Endothelial cell of umbilical vein (primary cell): ENCODE data around the gene ZC3HAV1L. TPM values are rescaled to one million over a fixed set of nuclear protein-coding genes. Genes with fewer than 3 reads are reported as not detected.

ENCODE experiments used
- BruUV-seq: library from RNA; stranded (reverse); fragments of 400-500 nt; replicated peaks from 2 replicates; lab custom pipeline; 2021; lab: Mats Ljungman, UMichigan
- CTCF ChIA-PET: fragments of 300-600, 350-600 bp; sonication (Branson Sonifier 250); formaldehyde crosslinking; loops from one replicate; lab custom pipeline; 2021; ENCODE audit warnings: antibody characterized with exemption, inconsistent platforms; lab: Charles Lee
- POLR2A ChIA-PET: fragments of 300-600, 350-600 bp; sonication (Branson Sonifier 250); formaldehyde crosslinking; loops from one replicate; lab custom pipeline; 2021; ENCODE audit warnings: antibody characterized with exemption, inconsistent platforms; lab: Charles Lee
- DNase-seq: peaks from one replicate; pipeline ENCODE4 v3.0.0-alpha.2; 2011; ENCODE audit warnings: low read depth, low spot score
- FAIRE-seq: peaks from 2 replicates; lab custom pipeline; 2011; peaks lifted over from hg19 to GRCh38; lab: Jason Lieb, UNC
- H2AFZ ChIP-seq: 2 replicates; pipeline ENCODE4 v1.6.0; 2012; ENCODE audit warnings: low read depth, low read length, control low read depth, inconsistent platforms
- H3K27ac ChIP-seq: 2 replicates; pipeline ENCODE4 v1.5.1; 2011; ENCODE audit warnings: low read depth, mild to moderate bottlenecking, control low read depth, low read length, moderate library complexity; ENCODE audit not compliant: insufficient read depth
- H3K27me3 ChIP-seq, 2 experiments: 2 replicates each; pipeline versions ENCODE4 v1.6.0 to v1.6.1; 2011; ENCODE audit warnings: low read length in 2 of 2, mixed read lengths in 1 of 2; ENCODE audit not compliant: control insufficient read depth in 2 of 2, insufficient read depth in 2 of 2
- H3K36me3 ChIP-seq, 2 experiments: 2 replicates in 1 of 2; 3 replicates in 1 of 2; pipeline ENCODE4 v1.5.1; 2011; ENCODE audit warnings: low read length in 2 of 2, mild to moderate bottlenecking in 1 of 2, moderate library complexity in 1 of 2; ENCODE audit not compliant: control insufficient read depth in 2 of 2, insufficient read depth in 2 of 2; ENCODE audit errors: extremely low read depth in 1 of 2
- H3K4me1 ChIP-seq: 3 replicates; pipeline ENCODE4 v1.5.1; 2011; ENCODE audit warnings: mild to moderate bottlenecking, low read length; ENCODE audit not compliant: control insufficient read depth, insufficient read depth; ENCODE audit errors: extremely low read depth
- H3K4me2 ChIP-seq: 2 replicates; pipeline ENCODE4 v1.6.1; 2011; ENCODE audit warnings: low read length, control low read depth, mixed read lengths; ENCODE audit not compliant: insufficient read depth
- H3K4me3 ChIP-seq, 3 experiments: fragments of 200-600 bp in 1 of 3; sonication (generic), shearing (Covaris generic) in 1 of 3; replicated peaks in 1 of 3; 2 replicates each; pipeline ENCODE4 v1.5.1; 2011 to 2016; ENCODE audit warnings: control low read depth in 3 of 3, low read length in 3 of 3, mild to moderate bottlenecking in 2 of 3, inconsistent platforms in 1 of 3, low read depth in 1 of 3, moderate library complexity in 1 of 3; ENCODE audit not compliant: insufficient read depth in 1 of 3
- H3K79me2 ChIP-seq: 2 replicates; pipeline ENCODE4 v1.6.0; 2012; ENCODE audit warnings: low read length, inconsistent platforms; ENCODE audit not compliant: control insufficient read depth, insufficient read depth
- H3K9ac ChIP-seq: replicated peaks from 2 replicates; pipeline ENCODE3; 2011; ENCODE audit warnings: low read length, control low read depth; ENCODE audit not compliant: insufficient read depth; ENCODE audit errors: extremely low read depth
- H3K9me1 ChIP-seq: replicated peaks from 3 replicates; pipeline ENCODE4 v1.6.0; 2011; ENCODE audit warnings: mild to moderate bottlenecking, low read length; ENCODE audit not compliant: control insufficient read depth, insufficient read depth; ENCODE audit errors: extremely low read depth
- H3K9me3 ChIP-seq: replicated peaks from 2 replicates; pipeline ENCODE4 v1.5.1; 2012; ENCODE audit warnings: low read length, inconsistent platforms; ENCODE audit not compliant: control insufficient read depth, insufficient read depth
- H4K20me1 ChIP-seq: replicated peaks from 2 replicates; pipeline ENCODE3; 2011; ENCODE audit warnings: mild to moderate bottlenecking, low read length; ENCODE audit not compliant: control insufficient read depth, insufficient read depth; ENCODE audit errors: extremely low read depth
- FOS ChIP-seq: IDR thresholded peaks from 2 replicates; pipeline ENCODE4 v1.6.1; 2011; ENCODE audit warnings: mild to moderate bottlenecking, low read length, moderate library complexity, borderline replicate concordance; ENCODE audit not compliant: insufficient read depth
- GATA2 ChIP-seq: IDR thresholded peaks from 2 replicates; pipeline ENCODE4 v1.7.0; 2011; ENCODE audit warnings: low read depth, mild to moderate bottlenecking, moderate library complexity, mixed read lengths, low read length; ENCODE audit not compliant: insufficient read length, insufficient read depth
- JUN ChIP-seq: IDR thresholded peaks from 2 replicates; pipeline ENCODE4 v1.6.1; 2011; ENCODE audit warnings: borderline replicate concordance, low read depth; ENCODE audit not compliant: insufficient read length, insufficient read depth
- MYC ChIP-seq: IDR thresholded peaks from one replicate; pipeline ENCODE4 v1.6.1; 2011; ENCODE audit warnings: mild to moderate bottlenecking, low read depth, low read length
- POLR2A ChIP-seq: IDR thresholded peaks from 2 replicates; pipeline ENCODE4 v1.6.1; 2012; ENCODE audit warnings: low read depth, mild to moderate bottlenecking, control low read depth, low read length
- POLR2AphosphoS5 ChIP-seq: IDR thresholded peaks from 2 replicates; pipeline ENCODE4 v1.6.1; 2012; ENCODE audit warnings: low read depth, mild to moderate bottlenecking, control low read depth, low read length, moderate library complexity; ENCODE audit not compliant: insufficient read depth
- dilution Hi-C: fragments of 300-500 bp; cut with MboI; formaldehyde crosslinking; loops from one replicate; pipeline ENCODE4 v1.15.0; 2019; ENCODE audit warnings: low sequenced_read_pairs; ENCODE audit not compliant: extremely low pct_ligation_motif_present
- intact Hi-C: fragments of 100-400 bp; cut with micrococcal nuclease; formaldehyde crosslinking; loops from one replicate; pipeline ENCODE4 v1.10.0; 2022
- polyA plus RNA-seq, 4 experiments: library from polyadenylated mRNA; depleted of rRNA in 3 of 4; stranded (reverse) in 3 of 4; unstranded in 1 of 4; fragments of >200 nt; gene quantifications; 2 replicates each; pipeline versions ENCODE4 v1.2.1 to v1.2.3, GENCODE V29; 2011 to 2012; ENCODE audit warnings: missing spikeins in 1 of 4
- total RNA-seq: library from RNA; stranded (reverse); gene quantifications from 2 replicates; pipeline ENCODE4 v1.2.3, GENCODE V29; 2021
- TF ChIP-seq, protein P1 (sequence below), 2 donors: IDR thresholded peaks; 1 replicate in 1 of 2; 2 replicates in 1 of 2; pipeline ENCODE4 v1.5.1; 2011; ENCODE audit warnings: low read length in 2 of 2, mild to moderate bottlenecking in 2 of 2, moderate library complexity in 2 of 2, control low read depth in 1 of 2, inconsistent platforms in 1 of 2, low read depth in 1 of 2; ENCODE audit not compliant: insufficient read depth in 1 of 2; ENCODE audit errors: extremely low read depth in 1 of 2
- TF ChIP-seq, protein P2 (sequence below): IDR thresholded peaks from 2 replicates; pipeline ENCODE4 v1.6.1; 2011; ENCODE audit not compliant: insufficient read depth, insufficient read length

The ZC3HAV1L gene
- total and polyA plus RNA-seq, 2 donors (not counting 3 experiments of a cell fraction or from before 2014, with no cell fraction given): 15.9 to 25.7 TPM

DNA sequence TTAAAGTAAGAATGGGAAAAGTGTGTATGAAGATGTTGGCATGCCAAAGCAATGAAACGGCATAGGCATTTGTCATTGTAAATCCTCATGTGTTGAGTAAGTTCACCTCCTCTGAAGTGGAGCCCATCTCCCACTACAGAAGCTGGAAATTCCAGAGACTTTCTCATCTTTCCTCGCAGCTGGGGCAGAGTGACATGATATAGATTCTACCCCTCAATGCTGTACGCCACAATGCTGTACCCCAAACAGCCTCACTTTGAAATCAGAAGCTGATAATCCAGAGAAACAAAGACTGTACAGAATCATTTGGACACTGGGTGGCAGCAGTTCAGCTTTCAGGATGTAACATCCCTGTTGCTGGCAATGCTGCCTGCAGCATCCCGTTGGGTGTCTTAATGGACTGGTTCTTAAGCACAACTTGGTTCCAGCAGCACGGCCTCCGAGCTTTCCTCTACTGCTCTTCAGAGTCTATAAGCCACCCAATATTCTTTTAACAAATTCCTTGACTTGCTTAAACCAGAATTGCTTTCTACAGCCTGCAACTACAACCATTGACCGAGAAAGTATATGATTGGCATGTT is 18.8 kb downstream of the ZC3HAV1L start:
- intact Hi-C loops (loop anchor here (1.0 to 5.0 kb wide), 5 partner anchors 58 to 323 kb away; no protein-coding TSS in a partner anchor), dilution Hi-C loops (no loop called here)
- TF ChIP-seq, protein P1, sequence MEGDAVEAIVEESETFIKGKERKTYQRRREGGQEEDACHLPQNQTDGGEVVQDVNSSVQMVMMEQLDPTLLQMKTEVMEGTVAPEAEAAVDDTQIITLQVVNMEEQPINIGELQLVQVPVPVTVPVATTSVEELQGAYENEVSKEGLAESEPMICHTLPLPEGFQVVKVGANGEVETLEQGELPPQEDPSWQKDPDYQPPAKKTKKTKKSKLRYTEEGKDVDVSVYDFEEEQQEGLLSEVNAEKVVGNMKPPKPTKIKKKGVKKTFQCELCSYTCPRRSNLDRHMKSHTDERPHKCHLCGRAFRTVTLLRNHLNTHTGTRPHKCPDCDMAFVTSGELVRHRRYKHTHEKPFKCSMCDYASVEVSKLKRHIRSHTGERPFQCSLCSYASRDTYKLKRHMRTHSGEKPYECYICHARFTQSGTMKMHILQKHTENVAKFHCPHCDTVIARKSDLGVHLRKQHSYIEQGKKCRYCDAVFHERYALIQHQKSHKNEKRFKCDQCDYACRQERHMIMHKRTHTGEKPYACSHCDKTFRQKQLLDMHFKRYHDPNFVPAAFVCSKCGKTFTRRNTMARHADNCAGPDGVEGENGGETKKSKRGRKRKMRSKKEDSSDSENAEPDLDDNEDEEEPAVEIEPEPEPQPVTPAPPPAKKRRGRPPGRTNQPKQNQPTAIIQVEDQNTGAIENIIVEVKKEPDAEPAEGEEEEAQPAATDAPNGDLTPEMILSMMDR (IDR thresholded peaks at IDR 0.05; ENCODE audit: extremely low read depth in 1 of 2, insufficient read depth in 1 of 2, low read depth in 1 of 2, low read length in 2 of 2): peak; percentile 64 to 65
- no peak for TF ChIP-seq POLR2A
- H3K4me2 ChIP-seq: no peak overlapping the region
- FAIRE-seq: peak; percentile 93
- H3K4me3 ChIP-seq: no peak overlapping the region
- no TSS peak for BruUV-seq
- POLR2A ChIA-PET: no interaction called here
- H3K9me1 ChIP-seq: no peaks in the 10 kb centered on the region
- DNase-seq: peak; percentile 71
- no peaks in the 10 kb centered on the region for H3K9me3 ChIP-seq
- no peaks in the 10 kb centered on the region for H3K79me2 ChIP-seq
- no peaks in the 10 kb centered on the region for H4K20me1 ChIP-seq
- no peaks in the 10 kb centered on the region for H3K4me1 ChIP-seq
- no peak overlapping the region for H3K27ac ChIP-seq
- H3K36me3 ChIP-seq: no peaks in the 10 kb centered on the region
- no peaks in the 10 kb centered on the region for H3K27me3 ChIP-seq
- H3K9ac ChIP-seq: no peak overlapping the region
- no peak overlapping the region for H2AFZ ChIP-seq
- CTCF ChIA-PET: interaction anchor here (0.5 to 6.9 kb wide), 37 partner anchors 8 to 323 kb away, joined by 3 to 111 read pairs (median 4); a partner anchor contains a TSS

DNA sequence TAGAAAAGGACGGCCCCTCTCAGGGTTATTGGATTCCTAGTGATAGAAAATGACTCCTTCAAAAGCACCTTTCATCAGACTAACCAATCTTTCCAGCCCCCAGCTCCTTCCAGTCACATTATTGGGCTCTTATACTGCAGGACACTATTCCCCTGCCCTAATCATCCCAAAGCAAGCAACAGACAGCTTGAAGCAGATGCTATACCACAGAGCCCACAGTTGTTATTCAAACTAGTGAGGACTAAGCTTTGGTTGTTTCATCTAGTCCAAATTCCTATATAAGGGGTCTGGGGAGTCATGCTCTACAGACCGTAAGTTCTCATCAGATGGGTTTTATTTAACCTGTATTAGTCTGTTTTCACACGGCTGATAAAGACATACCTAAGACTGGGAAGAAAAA is 24.5 kb downstream of the ZC3HAV1L start:
- Histone ChIP-seq H3K36me3 (no peaks in the 10 kb centered on the region), H3K4me3 (no peak overlapping the region), H3K27ac (no peak overlapping the region), H3K9me3 (no peaks in the 10 kb centered on the region), H3K4me2 (no peak overlapping the region), H2AFZ (no peak overlapping the region), H3K9ac (no peak overlapping the region), H4K20me1 (no peaks in the 10 kb centered on the region), H3K9me1 (no peaks in the 10 kb centered on the region), H3K27me3 (no peaks in the 10 kb centered on the region), H3K4me1 (no peaks in the 10 kb centered on the region), H3K79me2 (no peaks in the 10 kb centered on the region)
- dilution Hi-C loops: no loop called here
- intact Hi-C loops: no loop called here
- ChIA-PET POLR2A (no interaction called here), CTCF (no interaction called here)
- DNase-seq (no peak), FAIRE-seq (no peak)
- BruUV-seq: no TSS peak
- TF ChIP-seq, protein P1 (IDR thresholded peaks at IDR 0.05; ENCODE audit: extremely low read depth in 1 of 2, insufficient read depth in 1 of 2, low read depth in 1 of 2, low read length in 2 of 2): no peak
- TF ChIP-seq POLR2AphosphoS5: no peak
- TF ChIP-seq FOS: no peak
- no peak for TF ChIP-seq MYC
- TF ChIP-seq, protein P2, sequence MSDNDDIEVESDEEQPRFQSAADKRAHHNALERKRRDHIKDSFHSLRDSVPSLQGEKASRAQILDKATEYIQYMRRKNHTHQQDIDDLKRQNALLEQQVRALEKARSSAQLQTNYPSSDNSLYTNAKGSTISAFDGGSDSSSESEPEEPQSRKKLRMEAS: no peak
- no peak for TF ChIP-seq POLR2A
- TF ChIP-seq GATA2: no peak
- no peak for TF ChIP-seq JUN
